Amniotic stem cell (primary cell): ENCODE results near the gene CCDC181.

Source experiments
- DNase-seq: peaks from one replicate; lab custom pipeline; 2025; lab: John Stamatoyannopoulos, UW

CCDC181 gene

DNA sequence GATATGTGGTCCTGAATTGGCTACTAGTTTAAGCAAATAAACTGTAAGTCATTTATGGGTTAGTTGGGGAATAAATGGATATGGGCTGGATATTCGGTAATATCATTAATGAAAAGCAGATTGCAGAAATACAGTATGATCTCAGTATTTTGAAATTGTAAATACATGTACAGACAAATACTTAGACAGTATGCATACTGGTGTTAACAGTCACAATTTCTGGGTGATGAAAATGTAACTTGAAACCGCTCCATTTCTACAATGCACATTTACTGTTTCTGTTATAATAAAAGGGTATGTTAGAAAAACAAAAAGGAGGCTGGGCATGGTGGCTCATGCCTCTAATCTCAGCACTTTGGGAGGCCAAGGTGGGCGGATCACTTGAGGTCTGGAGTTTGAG, 31.3 kb downstream of the CCDC181 start:
- DNase-seq = no peak

DNA sequence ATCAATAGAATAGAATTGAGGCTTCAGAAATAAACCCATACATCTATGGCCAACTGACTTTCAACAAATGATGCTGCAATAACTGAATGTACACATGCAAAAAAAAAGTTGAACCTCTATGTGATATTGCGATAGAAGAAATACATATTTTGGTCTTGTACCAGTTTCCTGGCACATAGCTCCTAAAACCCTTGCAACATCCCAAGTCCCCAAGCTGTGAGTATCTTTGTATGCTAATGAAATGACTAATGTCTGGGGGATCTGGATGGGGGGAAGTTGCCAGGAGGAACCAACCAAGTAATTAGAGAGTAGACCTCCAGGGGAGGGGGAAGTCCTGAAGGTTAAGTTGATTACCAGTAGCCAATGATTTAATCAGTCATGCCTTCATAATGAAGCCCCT, 34.9 kb downstream of the CCDC181 start:
- no peak for DNase-seq

- no peak for DNase-seq
Measured at GRCh38 chr1:169390303-169390702, 37.0 kb downstream of the CCDC181 start.

DNA sequence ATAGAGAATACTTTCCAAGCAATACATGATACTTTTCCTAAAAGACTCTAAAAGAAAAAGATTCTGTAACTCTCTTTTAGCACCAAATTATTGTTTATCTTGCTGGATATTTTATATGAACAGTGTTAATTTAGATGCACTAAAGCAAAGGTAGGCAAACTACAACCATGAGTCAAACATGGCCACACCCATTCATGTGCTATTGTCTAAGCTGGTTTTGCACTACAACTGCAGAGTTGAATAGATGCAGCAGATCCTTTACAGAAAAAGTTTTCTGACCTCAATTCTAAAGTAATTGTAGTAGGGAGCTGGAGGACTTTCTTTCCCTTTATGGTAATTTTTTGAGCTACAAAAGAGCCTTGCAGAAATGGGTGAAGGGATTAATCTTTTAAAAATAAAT, 39.9 kb downstream of the CCDC181 start:
- DNase-seq = no peak

- no peak for DNase-seq
Measured at GRCh38 chr1:169383449-169383848, 43.8 kb downstream of the CCDC181 start.

DNA sequence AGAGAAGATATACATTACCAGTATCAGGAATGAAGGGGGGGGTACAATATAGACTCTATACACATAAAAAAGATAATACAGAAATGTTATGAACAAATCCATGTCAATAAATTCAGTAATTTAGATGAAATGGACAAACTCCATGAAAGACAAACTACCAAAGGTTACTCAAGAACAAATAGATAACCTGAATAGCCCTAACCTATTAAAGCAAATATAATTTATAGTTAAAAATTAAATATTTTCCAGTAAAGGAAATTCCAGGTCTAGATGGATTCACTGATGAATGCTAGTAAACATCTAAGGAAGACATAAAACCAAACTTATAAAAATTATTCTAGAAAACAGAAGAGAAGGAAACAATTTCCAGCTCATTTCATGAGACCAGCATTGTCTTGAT, 46.1 kb downstream of the CCDC181 start:
- no peak for DNase-seq

- DNase-seq = no peak
Measured at GRCh38 chr1:169371404-169371803, 55.9 kb downstream of the CCDC181 start.

DNA sequence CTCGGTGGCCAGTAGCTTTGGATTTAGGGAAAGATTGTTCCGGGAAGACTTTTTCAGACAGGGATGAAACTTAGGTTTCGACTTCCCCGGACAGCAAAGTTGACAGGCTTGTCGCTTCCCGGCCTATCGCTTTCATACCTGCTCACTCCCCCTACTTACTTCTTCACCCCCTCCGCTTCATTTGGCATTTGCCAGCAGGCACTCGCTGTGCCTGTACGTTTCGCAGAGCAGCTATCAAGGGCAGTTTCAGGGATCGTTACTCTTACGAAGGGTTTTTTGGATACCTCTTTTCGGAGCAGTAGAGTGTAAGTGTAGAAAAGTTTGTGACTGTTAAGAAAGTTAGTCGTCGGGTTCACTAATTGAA, 58.9 kb downstream of the CCDC181 start:
- DNase-seq = no peak

GRCh38 chr1:169367686-169368405, 59.4 kb downstream of the CCDC181 start, which contains the start of the genes BLZF1 and NME7:
BLZF1 (plus strand) TSS chr1:169368195; CDS start chr1:169369523, 1,328 bp downstream.
NME7 (minus strand) TSS chr1:169367797; CDS start chr1:169367710, 87 bp downstream.
- peak; percentile 92 for DNase-seq

DNA sequence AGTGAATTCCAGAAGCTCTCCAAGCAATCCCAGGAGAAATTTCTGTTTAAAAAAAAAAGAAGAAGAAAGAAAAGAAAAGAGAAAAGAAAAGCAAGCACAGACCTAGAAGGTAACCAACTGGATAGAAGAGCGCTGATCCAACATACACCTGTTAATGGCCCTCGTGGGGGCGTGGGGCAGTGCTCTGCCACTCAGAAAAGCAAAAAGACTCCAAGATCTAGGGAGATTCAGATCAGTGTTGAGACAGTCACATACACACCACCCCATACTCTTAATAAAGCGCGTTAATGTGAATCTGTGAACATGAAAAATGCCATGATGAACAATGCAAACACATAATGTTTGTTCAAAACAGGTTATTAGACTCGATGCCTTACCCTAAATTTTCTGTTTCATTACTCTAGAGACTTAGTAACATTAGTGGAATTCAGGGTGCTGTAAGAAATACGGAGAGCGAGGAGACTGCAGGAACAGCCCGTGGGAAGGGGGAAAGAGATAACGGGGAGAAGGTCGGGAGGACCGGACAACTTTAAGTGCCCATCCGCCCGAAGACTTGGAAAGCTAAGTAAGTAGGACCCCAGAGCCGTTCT, 60.1 kb downstream of the CCDC181 start:
- DNase-seq = no peak

GRCh38 chr1:169364948-169365347, 62.3 kb downstream of the CCDC181 start:
- DNase-seq = no peak

DNA sequence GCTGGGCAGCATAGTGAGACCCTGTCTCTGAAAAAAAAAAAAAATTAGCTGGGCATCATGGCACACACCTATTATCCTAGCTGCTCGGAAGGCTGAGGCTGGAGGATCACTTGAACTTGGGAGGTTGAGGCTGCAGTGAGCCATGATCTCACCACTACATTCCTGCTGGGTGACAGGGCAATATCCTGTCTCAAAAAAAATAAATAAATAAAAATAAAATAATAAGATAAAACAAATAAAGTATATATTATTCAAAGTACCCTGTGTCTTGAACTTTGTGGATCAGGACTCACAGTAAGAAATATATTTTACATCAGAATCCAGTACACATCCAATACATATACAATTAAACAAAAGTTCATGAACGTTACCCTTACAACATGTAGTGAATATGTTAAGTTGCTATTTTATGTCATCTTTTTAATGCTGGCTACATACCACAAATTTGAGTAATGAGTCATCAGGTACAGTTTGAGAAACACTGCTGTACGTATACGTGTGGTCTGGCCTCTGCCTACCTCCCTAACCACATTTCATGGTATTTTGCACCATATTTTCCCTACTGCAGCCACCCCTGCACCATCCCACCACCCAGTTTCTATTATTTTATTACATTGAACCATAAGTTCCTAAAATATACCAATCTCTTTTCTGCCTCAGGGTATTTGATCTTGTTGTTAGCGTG, 64.1 kb downstream of the CCDC181 start:
- DNase-seq = peak; percentile 53

DNA sequence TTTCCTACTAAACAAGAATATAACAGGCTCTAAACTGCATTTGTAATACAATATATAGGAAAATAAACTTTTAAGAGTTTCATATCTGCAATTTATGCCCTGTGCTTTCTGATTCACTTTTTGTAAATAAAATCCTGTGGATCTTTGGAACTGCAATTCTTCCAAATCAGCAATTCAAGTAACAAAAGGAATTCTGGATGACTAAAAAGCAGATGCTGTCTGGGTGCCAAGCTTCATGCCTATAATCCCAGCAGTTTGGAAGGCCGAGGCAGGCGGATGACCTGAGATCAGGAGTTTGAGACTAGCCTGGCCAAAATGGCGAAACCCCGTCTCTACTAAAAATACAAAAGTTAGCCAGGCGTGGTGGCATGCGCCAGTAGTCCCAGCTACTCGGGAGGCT, 66.0 kb downstream of the CCDC181 start:
- no peak for DNase-seq

- no peak for DNase-seq
Measured at GRCh38 chr1:169360415-169360814, 66.9 kb downstream of the CCDC181 start.

- peak; percentile 18 for DNase-seq
Measured at GRCh38 chr1:169348383-169349036, 78.8 kb downstream of the CCDC181 start.

GRCh38 chr1:169347688-169348382, 79.4 kb downstream of the CCDC181 start:
- DNase-seq = no peak

GRCh38 chr1:169346036-169346589, 81.2 kb downstream of the CCDC181 start:
- DNase-seq = no peak

DNA sequence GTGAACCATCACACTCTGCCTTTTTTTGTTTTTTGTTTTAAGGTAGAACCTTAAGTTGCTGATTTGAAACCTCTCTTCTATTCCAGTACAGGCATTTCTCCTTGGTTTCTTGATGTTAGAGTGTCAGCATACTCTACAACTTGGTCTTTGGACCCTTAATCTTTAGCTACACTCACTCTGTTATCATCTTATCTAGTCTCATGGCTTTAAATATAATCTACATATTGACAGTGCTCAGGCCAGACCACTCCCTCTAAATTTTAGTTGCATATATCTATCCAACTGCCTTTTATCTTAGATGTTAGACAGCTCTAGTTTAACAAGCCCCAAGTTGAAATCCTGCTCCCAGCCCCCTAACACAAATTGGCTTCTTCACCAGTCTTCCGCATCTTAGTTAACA, 81.8 kb downstream of the CCDC181 start:
- no peak for DNase-seq
